Transverse colon (tissue), 3 donors: ENCODE measurements around the gene NOC4L.

Experiments used
- CTCF ChIP-seq, 5 experiments: fragments of 200-600 bp in 3 of 5; fragments of 450-650 bp in 2 of 5; sonication (generic) in 3 of 5; IDR thresholded peaks; 1 replicate in 2 of 5; 2 replicates in 3 of 5; pipeline ENCODE4 v1.5.1; 2016 to 2017; ENCODE audit warnings: antibody characterized with exemption in 5 of 5, inconsistent platforms in 3 of 5, mild to moderate bottlenecking in 2 of 5, moderate library complexity in 1 of 5
- POLR2A ChIP-seq: fragments of 450-650 bp; IDR thresholded peaks from one replicate; pipeline ENCODE4 v1.6.1; 2016; ENCODE audit warnings: antibody characterized with exemption, mild to moderate bottlenecking, moderate library complexity

- TF ChIP-seq POLR2A (no peak), CTCF (IDR thresholded peaks at IDR 0.05) (no peak)
Measured at GRCh38 chr12:132142679-132143335, 1.4 kb upstream of the NOC4L start.
